NCI-H69 (cell line): ENCODE data around the gene GRIN3B.

Experiments used
- DNase-seq: peaks from one replicate; lab custom pipeline; 2025; lab: John Stamatoyannopoulos, UW

Gene GRIN3B

DNA sequence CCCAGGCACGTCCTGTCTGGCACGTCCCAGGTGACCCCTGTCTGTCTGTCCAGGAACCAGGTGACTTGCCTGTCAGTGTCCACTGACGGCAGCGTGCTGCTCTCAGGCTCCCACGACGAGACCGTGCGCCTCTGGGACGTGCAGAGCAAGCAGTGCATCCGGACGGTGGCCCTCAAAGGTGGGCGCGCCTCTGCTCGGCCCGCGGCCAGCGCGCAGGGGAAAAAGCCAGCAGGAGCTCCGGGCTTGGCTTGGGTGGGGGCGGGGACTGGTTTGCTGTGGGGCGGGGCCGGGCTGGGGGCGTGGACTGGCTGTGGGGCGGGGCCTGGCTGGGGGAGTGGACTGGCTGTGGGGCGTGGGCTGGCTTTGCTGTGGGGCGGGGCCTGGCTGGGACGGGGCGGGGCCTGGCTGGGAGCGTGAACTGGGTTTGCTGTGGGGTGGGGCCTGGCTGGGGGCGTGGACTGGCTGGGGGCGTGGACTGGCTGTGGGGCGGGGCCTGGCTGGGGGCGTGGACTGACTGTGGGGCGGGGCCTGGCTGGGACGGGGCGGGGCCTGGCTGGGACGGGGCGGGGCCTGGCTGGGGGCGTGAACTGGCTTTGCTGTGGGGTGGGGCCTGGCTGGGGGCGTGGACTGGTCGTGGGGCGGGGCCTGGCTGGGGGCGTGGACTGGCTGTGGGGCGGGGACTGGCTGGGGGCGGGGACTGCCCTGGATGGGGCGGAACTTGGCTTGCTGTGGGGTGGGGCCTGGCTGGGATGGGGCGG lies 8.9 kb upstream of the GRIN3B start:
- no peak for DNase-seq

DNA sequence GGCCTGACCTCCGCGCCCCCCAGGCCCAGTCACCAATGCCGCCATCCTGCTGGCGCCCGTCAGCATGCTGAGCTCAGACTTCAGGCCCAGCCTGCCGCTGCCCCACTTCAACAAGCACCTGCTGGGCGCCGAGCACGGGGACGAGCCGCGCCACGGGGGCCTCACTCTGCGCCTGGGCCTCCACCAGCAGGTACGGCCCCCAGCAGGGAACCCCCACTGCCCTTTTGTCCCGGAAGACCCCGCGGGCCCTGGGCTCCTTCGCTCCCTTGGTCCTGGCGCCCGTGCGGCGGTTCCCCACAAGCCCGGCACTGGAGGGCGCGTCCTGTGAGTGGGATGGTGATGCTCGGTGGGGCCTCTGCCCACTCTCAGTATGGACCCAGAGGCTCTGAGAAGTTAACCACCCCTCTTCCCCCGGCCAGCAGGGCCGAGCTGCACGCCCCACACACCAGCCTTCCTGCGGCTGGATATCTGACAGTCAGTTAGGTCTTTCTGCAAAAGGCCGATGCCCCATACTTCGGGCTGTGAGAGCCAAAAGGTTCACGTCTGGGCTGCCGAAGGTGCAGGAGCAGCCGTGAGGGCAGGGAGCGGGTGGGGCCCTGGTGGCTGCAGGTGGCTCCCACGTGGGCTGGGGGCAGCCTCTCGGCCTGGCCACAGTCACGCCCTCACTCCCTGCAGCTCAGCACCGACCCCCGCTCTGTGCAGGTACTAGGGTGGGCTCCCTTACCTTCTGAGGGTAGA lies 8.1 kb upstream of the GRIN3B start:
- no peak for DNase-seq

DNA sequence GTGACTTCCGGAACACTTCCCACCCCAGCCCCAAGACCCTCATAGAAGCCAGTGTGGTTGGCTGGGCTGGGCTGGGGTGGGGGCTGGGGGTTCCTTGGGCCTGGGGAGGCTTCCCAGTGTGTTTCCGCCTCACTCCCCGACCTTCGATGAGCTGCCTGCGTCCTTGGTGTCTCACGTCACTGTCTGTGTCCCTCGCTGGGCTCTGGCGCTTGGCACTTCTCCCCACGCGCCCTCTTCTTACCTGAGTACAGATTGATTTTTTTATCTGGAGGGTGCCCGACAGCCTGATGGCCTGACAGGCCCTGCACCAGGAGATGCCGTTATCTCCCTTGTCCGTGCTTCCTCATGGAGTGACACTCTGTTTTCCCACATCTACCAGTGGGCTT lies 7.6 kb upstream of the GRIN3B start:
- no peak for DNase-seq

DNA sequence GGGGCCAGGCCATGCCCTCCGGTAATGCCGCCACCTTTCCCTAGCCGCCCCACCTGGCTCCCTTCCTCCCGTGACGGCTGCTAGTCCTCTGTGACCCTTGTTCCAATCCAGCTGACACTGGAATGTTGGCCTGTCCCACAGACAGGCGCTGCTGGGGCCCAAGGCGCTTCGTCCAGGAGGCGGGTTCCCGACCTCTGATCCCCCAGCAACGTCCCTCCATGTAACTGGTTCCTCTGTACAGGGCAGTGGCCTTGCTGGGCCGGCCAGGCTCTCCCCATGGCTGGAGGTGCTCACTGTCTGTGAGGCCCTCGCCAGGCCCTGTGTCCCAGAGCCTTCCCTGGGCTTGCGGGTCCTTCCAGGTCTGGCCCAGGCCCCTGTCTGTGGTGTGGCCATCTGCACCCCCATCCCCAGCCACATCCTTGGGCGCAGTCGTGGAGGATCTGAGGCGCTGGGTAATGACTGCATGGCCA lies 6.8 kb upstream of the GRIN3B start:
- no peak for DNase-seq

DNA sequence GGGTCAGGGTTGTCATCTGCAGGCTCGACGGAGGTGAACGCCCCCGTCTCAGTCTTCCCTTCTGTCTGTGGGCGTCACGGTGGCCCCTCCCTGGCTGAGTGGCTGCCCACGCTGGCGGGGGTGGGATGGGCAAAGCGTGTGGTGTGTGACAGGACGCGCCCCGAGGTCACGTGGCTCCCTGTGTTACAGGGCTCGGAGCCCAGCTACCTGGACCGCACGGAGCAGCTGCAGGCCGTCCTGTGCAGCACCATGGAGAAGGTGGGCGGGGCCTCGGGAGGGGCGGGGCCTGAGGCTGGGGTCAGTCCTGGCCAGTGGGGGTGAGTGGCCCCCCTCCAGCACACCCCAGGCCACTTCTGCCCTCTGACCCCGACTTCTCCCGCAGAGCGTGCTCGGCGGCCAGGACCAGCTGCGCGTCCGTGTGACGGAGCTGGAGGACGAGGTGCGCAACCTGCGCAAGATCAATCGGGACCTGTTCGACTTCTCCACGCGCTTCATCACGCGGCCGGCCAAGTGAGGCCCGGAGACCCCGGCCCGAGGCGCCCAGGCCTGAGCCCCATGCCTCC lies 6.3 kb upstream of the GRIN3B start:
- DNase-seq, result no peak

DNA sequence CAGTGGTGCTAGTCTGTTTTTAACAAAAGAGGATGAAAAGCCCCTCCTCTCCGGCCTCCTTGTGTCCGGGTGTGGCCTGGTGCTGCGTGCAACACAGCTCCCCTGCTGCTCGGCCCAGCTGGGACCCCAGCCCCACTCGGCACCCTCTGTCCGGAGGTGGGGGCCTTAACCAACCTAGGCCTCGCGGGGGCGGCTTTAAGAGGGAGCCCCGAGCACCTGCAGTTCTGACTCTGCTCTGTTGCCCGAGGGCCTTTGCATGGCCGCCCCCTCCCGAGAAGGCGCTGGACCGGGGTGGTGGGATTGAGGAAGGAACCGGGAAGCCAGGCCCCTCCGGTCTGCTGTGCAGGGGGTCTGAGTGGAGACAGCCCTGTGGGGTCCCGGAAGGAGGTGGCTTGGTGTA lies 5.7 kb upstream of the GRIN3B start:
- DNase-seq, result no peak

DNA sequence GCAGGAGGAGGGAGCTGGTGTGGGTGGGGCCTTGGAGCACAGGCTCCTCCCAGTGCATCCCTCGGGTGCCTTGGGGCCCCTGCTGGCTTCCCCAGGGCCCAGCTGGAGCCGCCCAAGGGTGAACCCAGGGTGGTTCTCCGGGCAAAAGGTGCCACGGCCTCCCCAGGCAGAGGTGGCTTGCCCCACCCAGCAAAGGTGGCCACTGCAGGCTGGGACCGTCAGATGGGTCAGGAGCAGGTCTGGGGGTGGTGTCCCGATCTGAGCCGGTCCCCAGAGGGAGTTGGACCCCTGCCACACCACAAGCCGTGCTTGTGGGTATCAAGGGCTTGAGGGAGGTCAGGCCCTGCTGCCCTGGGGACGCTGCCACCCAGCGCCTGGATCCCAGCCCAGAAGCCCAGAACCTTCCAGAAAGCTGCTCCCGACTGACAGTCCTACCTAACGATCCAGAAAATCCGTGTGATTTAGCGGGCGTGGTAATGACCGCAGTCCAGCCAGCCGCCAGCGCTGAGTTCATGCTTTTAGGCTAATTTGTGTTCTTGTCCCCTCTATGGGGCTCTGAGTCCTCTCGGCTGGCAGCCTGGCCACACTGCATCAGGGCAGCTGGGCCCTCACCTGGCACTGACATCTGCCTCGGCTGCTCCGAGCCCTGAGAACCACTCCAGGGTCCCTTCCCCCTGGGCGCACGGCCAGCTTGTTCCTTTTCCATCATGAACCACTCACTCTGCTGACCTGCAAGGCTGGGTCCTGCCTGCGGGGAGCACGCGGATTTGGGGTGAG lies 5.0 kb upstream of the GRIN3B start:
- no peak for DNase-seq

DNA sequence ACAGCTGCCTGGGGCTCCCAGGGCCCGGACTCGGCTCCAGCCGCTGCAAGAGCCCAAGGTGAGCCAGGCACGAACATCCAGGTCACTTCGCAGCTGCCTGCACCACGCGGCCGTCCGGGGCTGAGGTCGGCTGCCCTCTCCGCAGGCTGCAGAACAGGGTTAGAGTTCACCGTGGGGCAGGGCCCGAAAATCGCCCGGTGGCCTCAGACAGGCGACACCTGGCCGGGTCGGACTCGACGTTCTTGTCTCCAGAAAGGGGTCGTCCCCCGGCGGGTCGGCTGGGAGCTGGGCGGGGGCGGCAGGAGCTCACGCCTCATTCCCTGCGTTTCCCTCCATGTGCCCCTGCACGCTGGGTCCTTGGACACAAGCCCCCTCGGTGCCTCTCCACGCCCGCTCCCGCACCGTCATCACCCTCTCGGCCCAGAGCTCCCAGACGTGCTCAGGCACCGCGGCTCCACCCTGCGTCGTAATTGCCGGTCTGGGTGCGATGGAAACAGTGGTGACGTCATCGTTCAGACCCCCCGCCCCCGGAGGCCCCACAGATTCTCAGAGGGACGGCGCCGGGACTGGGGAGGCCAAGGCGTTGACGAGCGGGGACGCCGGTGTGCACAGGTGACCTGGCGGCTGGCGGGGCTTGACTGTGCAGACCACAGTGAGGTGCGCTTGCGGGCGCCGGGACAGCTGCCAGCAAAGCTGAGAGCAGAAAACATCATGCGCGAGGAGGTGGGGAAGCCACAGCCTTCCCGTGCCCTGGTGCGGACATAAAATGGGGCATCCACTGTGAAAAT lies 4.0 kb upstream of the GRIN3B start:
- peak; percentile 87 for DNase-seq

DNA sequence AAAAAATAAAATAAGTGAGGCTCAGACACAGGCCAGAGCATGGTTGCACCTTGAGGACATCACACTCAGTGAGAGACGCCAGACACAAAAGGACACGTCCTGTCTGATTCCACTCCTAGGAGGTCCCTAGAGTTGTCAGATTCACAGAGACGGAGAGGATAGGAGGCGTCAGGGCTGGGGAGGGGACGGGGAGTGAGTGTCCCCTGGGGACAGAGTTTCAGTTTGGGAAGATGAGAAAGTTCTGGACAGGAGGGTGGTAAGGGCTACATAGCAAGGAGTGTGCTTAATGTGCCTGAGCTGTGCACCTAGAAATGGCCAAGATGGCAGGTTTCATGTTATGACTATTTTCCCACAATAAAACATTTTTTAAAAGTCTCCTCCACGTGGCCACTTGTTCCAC lies 2.2 kb upstream of the GRIN3B start:
- DNase-seq, result no peak

DNA sequence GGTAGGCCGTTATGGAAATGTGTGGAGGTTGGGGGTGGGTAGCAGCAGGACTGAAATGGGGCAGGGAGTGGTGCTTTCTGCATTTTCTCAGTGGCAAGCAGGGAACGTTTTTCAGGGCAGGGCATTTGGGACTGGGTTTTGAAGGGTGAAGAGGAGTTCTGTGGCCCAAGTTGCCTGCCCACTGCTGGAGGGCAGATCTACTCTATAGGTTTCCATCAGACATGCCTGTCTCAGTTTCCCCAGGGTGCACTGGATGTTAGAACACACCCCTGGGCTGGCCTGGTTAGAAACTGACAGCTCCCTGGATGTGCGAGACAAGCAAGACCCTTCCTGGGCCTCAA lies 870 bp upstream of the GRIN3B start:
- DNase-seq, result no peak

DNA sequence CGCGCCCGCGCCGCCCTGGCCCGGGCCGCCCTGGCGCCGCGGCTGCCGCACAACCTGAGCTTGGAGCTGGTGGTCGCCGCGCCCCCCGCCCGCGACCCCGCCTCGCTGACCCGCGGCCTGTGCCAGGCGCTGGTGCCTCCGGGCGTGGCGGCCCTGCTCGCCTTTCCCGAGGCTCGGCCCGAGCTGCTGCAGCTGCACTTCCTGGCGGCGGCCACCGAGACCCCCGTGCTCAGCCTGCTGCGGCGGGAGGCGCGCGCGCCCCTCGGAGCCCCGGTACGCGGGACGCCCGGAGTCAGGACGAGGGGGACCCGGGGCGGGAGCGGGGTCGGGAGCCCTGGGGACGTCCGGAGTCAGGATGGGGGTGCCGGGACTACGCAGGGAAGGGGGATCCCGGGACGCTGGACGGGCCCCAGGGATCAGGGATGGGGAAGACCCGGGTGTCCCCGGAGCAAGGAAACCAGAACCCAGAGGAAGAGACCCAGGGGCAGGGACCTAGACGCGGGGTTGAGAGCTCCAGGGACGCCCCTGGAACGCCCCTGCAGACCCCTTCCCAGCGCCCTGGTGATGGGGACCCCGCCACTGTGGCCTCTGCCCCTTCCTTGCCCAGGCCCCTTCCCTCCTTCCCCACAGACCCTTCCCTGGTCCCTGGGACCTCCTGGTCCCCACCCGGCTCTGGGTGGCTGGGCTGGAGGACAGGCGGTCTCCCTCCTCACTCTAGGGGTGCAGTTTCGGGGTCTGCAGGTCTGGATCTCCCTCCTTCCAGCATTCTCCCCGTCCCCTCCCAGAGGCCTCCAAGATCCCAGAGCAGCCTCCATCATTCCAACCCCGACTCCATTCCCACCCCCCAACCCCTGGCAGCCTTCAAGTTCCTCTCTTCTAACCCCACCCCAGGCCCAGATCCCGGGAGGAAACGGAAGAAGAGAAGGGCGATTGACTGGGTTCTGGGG lies 645 bp downstream of the GRIN3B start:
- no peak for DNase-seq

DNA sequence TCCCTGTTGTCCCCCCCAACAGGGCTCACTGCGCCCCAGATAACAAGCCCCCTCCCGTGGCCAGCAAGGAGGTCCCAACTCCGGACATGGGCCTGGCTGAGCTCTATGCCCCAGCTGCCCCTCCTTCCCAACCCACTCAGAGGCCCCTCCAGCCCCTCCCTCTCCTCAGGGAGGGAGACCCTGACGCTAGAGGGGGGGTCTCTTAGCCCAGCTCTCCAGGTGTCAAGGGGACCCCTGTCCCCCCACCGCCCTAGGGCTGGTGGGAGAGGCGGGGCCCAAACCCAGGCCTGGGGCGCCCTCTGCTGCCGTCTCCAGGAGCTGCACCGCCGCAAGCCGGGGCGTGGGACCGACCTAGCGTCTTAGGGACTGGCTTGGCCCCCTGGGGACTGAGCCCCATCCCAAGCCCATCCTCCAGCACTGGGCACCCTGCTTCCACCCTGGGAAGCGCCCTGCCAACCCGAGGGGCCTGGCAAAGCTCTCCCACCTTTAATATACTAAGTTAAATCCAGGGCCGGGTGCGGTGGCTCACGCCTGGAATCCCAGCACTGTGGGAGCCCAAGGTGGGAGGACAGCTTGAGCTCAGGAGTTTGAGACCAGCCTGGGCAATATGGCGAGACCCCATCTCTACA lies 1.4 kb downstream of the GRIN3B start:
- DNase-seq, result peak; percentile 65

DNA sequence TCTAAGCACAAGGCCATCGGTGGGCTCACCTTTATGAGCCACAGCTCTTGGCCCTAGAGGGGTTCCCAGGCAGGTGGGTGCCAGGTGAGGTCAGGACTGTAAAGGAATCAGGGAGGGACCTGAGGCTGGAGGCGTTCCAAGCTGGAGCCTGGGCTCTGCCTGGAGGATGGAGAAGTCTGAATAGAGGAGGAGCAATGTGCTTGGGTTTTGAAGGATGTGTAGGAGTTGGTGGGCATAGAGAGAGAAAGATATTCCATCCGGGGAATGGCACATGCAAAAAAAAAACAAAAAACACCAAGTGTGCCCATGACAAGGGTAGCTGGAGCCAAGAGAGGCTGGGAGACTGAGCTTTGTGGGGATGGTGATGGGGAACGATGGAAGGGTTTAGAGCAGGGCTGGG lies 2.4 kb downstream of the GRIN3B start:
- DNase-seq, result no peak

DNA sequence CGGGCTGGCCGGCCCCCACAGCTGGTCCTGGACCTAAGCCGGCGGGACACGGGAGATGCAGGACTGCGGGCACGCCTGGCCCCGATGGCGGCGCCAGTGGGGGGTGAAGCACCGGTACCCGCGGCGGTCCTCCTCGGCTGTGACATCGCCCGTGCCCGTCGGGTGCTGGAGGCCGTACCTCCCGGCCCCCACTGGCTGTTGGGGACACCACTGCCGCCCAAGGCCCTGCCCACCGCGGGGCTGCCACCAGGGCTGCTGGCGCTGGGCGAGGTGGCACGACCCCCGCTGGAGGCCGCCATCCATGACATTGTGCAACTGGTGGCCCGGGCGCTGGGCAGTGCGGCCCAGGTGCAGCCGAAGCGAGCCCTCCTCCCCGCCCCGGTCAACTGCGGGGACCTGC lies 3.1 kb downstream of the GRIN3B start:
- DNase-seq, result no peak

DNA sequence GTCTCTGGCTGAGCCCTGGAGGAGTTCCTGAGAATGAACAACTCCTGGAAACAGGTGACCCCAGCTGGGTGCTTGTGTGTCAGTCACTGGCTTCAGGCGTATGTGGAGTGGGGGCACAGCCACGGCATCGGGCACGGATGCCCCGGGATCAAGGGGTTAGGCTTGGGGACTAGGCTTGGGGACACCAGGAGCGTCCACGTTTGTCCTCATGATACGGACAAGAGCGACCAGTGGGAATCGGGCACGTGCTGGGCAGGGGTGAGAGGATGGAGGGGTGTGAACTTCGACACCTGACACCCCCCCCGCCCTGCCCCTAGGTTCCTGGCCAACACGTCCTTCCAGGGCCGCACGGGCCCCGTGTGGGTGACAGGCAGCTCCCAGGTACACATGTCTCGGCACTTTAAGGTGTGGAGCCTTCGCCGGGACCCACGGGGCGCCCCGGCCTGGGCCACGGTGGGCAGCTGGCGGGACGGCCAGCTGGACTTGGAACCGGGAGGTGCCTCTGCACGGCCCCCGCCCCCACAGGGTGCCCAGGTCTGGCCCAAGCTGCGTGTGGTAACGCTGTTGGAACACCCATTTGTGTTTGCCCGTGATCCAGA lies 4.1 kb downstream of the GRIN3B start:
- DNase-seq, result no peak

DNA sequence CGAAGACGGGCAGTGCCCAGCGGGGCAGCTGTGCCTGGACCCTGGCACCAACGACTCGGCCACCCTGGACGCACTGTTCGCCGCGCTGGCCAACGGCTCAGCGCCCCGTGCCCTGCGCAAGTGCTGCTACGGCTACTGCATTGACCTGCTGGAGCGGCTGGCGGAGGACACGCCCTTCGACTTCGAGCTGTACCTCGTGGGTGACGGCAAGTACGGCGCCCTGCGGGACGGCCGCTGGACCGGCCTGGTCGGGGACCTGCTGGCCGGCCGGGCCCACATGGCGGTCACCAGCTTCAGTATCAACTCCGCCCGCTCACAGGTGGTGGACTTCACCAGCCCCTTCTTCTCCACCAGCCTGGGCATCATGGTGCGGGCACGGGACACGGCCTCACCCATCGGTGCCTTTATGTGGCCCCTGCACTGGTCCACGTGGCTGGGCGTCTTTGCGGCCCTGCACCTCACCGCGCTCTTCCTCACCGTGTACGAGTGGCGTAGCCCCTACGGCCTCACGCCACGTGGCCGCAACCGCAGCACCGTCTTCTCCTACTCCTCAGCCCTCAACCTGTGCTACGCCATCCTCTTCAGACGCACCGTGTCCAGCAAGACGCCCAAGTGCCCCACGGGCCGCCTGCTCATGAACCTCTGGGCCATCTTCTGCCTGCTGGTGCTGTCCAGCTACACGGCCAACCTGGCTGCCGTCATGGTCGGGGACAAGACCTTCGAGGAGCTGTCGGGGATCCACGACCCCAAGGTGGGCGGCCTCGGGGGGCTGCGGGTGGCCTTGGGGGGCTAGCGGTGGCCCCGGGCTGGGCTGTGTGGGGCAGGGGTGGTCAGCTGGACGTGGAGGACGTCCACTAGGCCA lies 4.8 kb downstream of the GRIN3B start:
- no peak for DNase-seq

DNA sequence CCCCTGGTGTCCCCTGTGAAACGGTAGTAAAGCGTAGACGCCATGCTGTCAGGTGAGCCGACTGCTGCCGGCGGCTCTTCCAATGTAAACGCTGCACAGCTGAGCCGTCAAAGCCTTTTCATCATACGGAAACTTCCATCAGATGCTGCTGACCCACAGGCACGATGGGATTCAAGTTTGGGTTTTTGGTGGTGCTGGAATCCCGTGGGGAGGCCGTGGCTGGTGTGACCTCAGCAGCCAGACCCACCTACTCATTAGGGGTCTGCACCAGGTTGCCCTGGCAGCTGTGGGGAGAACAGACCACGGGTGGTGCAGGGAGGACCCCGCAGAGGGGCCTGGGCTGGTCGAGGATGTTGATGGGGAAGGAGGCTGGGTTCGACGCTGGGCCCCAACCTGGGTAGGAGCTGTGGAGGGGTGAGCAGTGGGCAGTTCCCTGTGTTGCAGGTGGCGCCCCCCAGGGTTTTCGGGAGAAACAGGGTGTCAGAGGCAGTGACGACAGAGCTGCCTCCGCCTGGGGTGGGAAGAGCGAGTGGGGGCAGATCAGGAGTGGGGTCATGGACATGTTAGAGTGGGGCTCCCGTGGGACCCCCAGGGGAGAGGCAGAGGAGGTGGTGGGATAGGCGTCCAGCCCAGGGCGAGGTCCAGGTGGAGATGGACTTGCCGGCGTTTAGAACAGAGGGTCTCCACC lies 6.6 kb downstream of the GRIN3B start:
- no peak for DNase-seq
